Skeletal muscle satellite cell (primary cell): ENCODE data around the gene MPRIP.

Experiments used
- H3K27me3 ChIP-seq: 2 replicates; pipeline ENCODE4 v1.7.0; 2013; ENCODE audit warnings: low read length; ENCODE audit not compliant: control insufficient read depth, insufficient read depth
- H3K36me3 ChIP-seq: 2 replicates; pipeline ENCODE4 v1.7.0; 2013; ENCODE audit warnings: mild to moderate bottlenecking, control low read depth, low read length; ENCODE audit not compliant: insufficient read depth
- H3K4me1 ChIP-seq: 2 replicates; pipeline ENCODE4 v1.7.0; 2013; ENCODE audit warnings: low read length; ENCODE audit not compliant: control insufficient read depth, insufficient read depth
- H3K4me2 ChIP-seq: 2 replicates; pipeline ENCODE4 v1.7.0; 2013; ENCODE audit warnings: mild to moderate bottlenecking, low read length
- H3K4me3 ChIP-seq: 2 replicates; pipeline ENCODE4 v1.7.0; 2013; ENCODE audit warnings: low read length
- H3K9ac ChIP-seq: 2 replicates; pipeline ENCODE4 v1.7.0; 2013; ENCODE audit warnings: mild to moderate bottlenecking, low read depth, low read length, moderate library complexity
- H3K9me3 ChIP-seq: replicated peaks from 2 replicates; pipeline ENCODE4 v1.7.0; 2013; ENCODE audit warnings: mild to moderate bottlenecking, control low read depth, low read length

The MPRIP gene

DNA sequence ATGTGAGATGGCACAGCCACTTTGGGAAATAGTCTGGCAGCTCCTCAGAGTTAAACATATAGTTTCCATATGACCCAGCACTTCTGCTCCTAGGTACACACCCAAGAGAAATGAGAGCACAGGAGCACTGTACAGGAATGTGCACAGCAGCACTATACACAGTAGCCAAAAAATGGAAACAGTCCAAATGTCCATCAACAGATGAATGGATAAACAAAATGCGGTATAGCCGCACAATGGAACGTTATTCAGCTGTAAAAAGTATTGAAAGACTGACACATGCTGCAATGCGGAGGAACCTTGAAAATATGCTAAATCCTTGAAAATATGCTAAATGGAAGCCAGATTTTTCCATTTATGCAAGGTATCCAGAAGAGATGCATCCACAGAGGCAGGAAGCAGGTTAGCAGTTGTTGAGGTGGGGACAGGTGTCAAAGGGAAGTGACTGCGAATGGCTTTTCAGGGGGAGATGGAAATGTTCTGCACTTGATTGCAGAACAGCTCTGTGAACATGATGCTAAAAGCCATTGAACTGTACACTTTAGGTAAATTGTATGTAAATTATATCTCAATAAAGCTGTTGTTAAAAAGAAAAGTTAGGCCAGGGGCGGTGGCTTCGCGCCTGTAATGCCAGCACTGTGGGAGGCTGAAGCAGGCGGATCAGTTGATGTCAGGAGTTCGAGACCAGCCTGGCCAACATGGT is 80.7 kb downstream of the MPRIP start:
- H3K9me3 ChIP-seq, result no peaks in the 10 kb centered on the region
- H3K4me2 ChIP-seq, result no peak overlapping the region
- H3K9ac ChIP-seq, result no peak overlapping the region
- H3K27me3 ChIP-seq, result no peaks in the 10 kb centered on the region
- H3K4me1 ChIP-seq, result peaks cover 41% of the 10 kb centered on the region
- H3K4me3 ChIP-seq, result no peak overlapping the region
- H3K36me3 ChIP-seq, result peaks cover 32% of the 10 kb centered on the region

DNA sequence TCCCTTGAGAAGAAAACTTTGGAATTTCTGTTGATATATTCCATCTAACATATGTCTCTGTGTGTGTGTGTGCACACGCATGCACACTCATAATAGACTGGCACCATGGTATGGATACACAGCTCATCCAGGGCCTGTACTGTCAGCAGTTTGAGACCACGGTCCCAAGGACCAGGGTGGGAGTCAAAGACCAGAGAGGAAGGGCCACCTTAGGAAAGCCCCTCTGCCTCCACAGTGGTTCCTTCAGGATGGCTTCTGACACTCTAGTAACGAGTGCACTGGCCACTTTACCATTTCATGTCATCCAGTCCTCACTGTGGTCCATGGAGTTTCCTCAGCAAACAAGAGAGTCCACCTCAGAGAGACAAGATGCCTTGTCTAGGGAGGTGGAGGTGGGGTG is 82.1 kb downstream of the MPRIP start:
- H3K4me2 ChIP-seq, result no peak overlapping the region
- peaks cover 41% of the 10 kb centered on the region for H3K36me3 ChIP-seq
- no peaks in the 10 kb centered on the region for H3K27me3 ChIP-seq
- H3K9me3 ChIP-seq, result no peaks in the 10 kb centered on the region
- H3K4me3 ChIP-seq, result no peak overlapping the region
- H3K4me1 ChIP-seq, result peaks cover 27% of the 10 kb centered on the region
- no peak overlapping the region for H3K9ac ChIP-seq

DNA sequence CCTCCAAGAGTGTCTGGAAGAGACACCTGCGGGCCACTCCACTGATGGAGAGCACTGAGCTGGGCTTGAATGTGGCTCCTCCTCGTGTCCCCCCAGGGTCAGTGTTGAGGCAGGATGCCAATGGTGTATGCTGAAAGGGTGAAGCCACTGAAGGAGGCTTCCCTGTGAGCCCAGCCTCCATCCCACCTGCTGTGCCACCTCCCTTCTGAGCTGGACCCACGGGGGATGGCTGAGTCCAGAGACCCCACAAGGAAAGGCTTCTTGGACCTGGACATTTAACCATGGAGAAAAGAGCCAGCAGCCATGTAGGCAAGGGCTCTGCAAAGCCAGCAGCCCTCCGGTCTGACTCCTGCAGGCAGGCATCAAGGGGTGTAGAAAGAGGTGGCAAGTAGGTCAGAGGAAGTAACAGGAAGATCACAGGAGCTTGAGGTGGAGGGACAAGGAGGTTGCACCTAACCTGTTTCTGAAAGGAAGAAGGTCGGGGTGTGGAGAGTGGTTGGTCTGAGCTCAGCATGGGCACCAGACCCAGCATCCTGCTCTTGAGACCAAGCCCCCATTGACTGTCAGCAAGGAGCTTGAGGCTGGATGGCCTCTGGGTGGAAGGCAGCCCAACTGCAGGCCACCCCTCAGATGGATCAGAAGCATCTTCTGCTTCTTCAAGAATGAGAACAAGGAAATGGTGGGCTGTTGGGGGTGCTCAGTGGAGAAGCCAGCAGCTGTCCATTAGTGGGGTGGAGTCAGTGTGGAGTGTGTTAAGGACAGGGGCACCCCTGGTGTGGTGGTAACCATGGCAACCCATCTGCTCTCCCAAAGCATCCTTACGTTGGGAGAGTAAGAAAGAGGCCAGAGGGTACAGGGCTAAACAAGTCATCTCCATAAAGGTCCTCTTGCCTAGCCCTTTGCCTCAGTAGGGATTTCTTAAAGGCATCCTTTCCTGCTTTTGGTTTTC is 83.2 kb downstream of the MPRIP start:
- H3K4me3 ChIP-seq, result no peak overlapping the region
- no peaks in the 10 kb centered on the region for H3K27me3 ChIP-seq
- H3K9me3 ChIP-seq, result no peaks in the 10 kb centered on the region
- H3K9ac ChIP-seq, result no peak overlapping the region
- no peak overlapping the region for H3K4me2 ChIP-seq
- H3K4me1 ChIP-seq, result peaks cover 17% of the 10 kb centered on the region
- H3K36me3 ChIP-seq, result peaks cover 48% of the 10 kb centered on the region

DNA sequence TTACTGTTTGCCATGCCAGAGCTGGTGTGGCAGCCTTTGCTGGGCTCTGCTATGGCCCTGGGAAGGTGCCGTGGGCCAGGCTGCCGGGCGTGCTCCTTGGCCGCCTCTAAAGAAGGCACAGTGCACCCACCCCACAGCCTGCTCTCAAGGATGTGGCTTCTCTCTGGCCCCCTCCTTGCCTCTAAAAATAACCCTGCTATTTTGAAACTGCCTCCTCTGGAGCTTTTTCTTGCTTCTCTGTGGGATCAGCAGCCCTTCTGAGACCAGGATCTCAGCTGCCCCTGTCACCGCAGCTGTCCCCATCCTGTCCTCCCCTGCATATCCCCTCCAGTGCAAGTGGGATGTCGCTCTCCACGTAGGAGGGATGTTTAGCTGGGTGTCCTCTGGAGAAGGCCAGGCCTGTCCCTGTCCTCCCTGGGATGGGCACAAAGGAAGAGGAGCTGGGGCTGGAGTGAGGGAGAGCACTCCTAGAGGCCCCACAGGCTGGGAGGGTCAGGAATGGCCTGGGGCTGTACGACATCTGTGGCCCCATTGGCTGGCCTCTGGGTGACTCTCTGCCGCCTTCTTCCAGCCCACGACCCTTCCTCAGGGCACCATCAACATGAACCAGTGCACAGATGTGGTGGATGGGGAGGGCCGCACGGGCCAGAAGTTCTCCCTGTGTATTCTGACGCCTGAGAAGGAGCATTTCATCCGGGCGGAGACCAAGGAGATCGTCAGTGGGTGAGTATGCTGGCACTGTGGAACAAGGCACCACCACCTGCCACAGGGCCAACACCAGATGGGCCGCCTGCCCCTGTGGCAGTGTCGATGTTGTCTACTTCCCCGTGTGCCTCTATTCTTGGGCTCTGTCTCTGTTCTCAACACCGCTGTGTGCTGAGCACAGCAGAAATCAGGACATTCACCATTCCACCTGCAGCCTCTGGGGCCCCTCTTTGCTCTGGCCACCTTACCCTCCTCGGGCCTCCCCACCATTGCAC is 84.2 kb downstream of the MPRIP start:
- H3K36me3 ChIP-seq, result peaks cover 58% of the 10 kb centered on the region
- H3K4me2 ChIP-seq, result no peak overlapping the region
- no peaks in the 10 kb centered on the region for H3K27me3 ChIP-seq
- H3K9ac ChIP-seq, result no peak overlapping the region
- no peaks in the 10 kb centered on the region for H3K9me3 ChIP-seq
- peaks cover 10% of the 10 kb centered on the region for H3K4me1 ChIP-seq
- no peak overlapping the region for H3K4me3 ChIP-seq

DNA sequence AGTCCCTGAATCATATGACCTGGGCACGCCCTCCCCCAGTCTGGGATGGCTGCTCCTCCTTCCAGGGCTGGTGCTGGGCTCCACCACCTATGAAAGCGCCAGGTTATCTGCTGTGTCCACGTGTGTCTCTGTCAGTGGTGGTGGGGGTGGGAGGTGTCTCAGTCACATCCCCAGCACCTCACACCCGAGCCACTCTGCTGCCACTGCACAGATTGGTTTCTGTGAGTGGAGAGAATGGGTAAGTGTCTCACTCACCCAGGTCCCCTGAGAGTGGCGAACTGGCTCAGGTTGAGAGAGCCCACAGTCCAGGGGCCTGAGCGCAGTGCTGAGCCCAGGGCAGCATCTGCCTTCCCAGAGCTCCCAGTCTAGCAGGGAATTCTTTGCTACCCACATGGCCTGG is 84.9 kb downstream of the MPRIP start:
- H3K9ac ChIP-seq, result no peak overlapping the region
- peaks cover 65% of the 10 kb centered on the region for H3K36me3 ChIP-seq
- no peak overlapping the region for H3K4me2 ChIP-seq
- H3K27me3 ChIP-seq, result no peaks in the 10 kb centered on the region
- no peak overlapping the region for H3K4me3 ChIP-seq
- H3K9me3 ChIP-seq, result no peaks in the 10 kb centered on the region
- H3K4me1 ChIP-seq, result peaks cover 10% of the 10 kb centered on the region

DNA sequence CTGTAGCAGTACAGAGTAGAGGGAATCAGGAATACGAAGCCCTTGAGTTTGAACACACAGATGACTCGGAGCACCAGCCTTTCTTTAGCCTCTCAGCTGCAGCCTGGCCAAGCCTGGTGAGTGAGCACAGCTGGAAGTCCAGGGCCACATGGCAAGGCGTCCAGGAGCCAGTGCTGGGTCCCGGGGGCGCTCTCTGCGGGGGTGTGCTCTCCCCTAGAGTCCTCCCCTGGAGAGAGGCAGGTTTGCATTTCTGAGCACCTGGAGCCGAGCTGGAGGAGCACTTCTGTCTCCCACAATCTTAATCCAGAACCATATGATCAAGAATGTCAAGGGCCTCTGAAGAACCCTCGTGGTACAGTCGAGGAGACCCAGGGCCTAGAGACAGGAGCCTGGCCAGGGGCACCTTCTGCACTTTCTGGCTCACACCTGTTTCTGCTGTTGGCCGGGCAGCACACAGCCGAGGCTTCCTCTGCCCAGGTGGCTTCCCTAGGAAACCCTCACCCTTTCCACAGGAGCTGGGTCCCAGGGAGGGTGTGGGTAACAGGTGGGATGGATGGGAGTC is 85.6 kb downstream of the MPRIP start:
- Histone ChIP-seq H3K9me3 (no peaks in the 10 kb centered on the region), H3K4me3 (no peak overlapping the region), H3K36me3 (peaks cover 71% of the 10 kb centered on the region), H3K4me1 (peaks cover 10% of the 10 kb centered on the region), H3K9ac (no peak overlapping the region), H3K27me3 (no peaks in the 10 kb centered on the region), H3K4me2 (no peak overlapping the region)

DNA sequence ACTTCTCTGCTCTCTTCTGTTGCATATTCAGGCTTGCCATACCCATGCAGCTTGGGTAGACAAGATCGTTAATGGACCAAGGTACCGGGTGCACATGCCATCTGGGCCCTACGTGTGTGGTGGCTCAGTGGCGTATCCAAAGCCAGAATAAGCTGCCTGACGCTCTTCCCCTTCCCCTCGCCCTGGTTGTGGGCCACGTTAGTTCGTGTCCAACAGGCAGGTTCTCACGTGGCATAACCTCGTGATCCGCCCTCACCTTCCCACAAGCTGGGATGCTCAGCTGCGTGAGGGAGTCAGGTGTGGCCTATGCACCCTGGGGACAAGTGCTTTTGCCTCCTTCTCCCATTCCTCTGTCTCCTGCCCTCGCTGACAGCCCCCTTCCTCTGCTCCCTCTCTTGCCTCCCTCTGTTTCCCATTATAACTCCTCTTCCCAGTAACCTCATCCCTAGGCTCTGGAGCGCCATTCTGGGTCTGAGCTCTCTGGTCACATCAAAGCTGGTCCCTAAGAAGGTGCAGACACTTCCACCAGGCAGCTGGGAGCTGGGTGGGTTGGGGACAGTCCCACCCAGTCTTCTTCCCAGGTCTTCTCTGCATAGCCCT is 86.3 kb downstream of the MPRIP start:
- Histone ChIP-seq H3K4me2 (no peak overlapping the region), H3K27me3 (no peaks in the 10 kb centered on the region), H3K9ac (no peak overlapping the region), H3K9me3 (no peaks in the 10 kb centered on the region), H3K4me3 (no peak overlapping the region), H3K36me3 (peaks cover 79% of the 10 kb centered on the region), H3K4me1 (peaks cover 10% of the 10 kb centered on the region)

DNA sequence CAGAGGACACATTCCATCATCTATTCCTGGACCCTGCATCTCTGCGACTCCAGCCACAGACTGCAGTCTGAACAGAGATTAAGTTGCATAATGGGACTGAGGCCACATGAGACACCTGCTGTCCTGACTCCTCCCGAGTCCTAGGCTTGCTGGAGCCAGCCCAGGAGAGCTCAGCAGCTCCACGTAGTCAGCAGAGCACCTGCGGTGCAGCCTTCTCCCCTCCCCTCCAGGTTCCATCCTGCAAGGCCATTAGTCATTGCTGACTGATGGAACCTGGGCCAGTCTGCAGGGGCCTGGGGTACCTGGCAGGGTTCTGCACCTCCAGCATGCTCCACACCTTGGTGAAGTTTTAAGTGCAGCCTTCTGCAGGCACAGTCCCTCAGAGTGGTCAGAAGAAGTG is 87.2 kb downstream of the MPRIP start:
- no peaks in the 10 kb centered on the region for H3K27me3 ChIP-seq
- H3K4me1 ChIP-seq, result peaks cover 10% of the 10 kb centered on the region
- no peak overlapping the region for H3K9ac ChIP-seq
- no peak overlapping the region for H3K4me2 ChIP-seq
- H3K4me3 ChIP-seq, result no peak overlapping the region
- H3K9me3 ChIP-seq, result no peaks in the 10 kb centered on the region
- H3K36me3 ChIP-seq, result peaks cover 82% of the 10 kb centered on the region

DNA sequence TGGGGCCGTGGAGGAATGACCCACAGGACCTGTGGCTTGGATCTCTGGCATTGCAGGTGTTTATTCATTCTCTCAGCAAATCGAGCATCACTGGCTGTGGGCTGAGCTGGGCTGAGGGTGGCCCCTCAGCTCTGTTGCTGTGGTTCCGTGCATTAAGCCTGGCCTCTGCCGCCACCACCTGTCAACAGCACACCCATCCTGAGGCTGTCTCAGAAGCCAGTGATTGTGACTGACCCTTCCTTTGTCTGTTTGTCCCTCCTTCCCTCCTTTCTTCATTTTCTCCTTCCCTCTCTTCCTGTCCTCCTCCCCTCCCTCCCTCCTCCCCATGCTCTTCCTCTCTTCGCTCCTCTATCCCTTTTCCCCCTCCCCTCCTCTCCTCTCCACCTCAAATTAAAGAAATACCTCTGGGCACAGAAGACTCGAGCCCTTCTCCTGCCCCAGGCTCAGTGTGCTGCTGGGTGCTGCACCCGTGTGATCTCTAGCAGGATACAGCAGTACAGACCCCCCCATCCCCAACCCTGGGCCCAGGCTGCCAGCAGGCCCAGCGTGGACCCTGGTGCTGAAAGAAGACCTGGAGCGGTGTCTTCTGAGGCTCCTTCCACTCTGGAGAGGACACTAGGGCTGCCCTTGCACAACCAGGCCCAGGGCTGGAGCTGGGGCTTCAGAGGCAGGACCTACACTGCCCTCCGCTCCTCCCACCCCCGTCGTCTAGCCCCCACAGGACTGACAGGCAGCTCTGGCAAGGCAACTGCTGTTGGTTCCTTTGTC is 88.0 kb downstream of the MPRIP start:
- Histone ChIP-seq H3K36me3 (peaks cover 89% of the 10 kb centered on the region), H3K4me2 (no peak overlapping the region), H3K4me3 (no peak overlapping the region), H3K4me1 (peaks cover 9% of the 10 kb centered on the region), H3K9ac (no peak overlapping the region), H3K27me3 (no peaks in the 10 kb centered on the region), H3K9me3 (no peaks in the 10 kb centered on the region)

DNA sequence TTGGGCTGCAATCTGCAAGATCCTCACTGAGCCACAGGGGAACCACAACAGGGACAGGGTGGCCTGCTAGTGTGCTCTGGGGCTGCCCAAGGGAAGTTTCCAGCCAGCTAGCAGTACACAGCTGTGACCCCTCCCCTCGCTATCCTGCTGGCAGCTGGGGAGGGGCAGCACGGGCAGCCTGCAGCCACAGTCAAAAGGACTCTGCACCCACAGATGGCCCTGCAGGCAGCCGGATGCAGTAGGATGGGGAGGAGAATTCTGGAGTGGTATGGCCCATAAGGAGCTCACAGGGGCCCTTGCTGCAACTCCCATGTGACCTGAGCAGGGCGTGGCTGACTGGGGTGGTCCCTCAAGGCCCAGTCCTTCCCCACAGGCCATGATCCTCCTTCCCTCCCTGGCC is 89.6 kb downstream of the MPRIP start:
- H3K9ac ChIP-seq, result no peak overlapping the region
- no peaks in the 10 kb centered on the region for H3K9me3 ChIP-seq
- no peaks in the 10 kb centered on the region for H3K27me3 ChIP-seq
- H3K36me3 ChIP-seq, result peaks cover 95% of the 10 kb centered on the region
- no peaks in the 10 kb centered on the region for H3K4me1 ChIP-seq
- no peak overlapping the region for H3K4me3 ChIP-seq
- no peak overlapping the region for H3K4me2 ChIP-seq
